ENCODE measurements around the gene SHOX.

Gene SHOX

DNA sequence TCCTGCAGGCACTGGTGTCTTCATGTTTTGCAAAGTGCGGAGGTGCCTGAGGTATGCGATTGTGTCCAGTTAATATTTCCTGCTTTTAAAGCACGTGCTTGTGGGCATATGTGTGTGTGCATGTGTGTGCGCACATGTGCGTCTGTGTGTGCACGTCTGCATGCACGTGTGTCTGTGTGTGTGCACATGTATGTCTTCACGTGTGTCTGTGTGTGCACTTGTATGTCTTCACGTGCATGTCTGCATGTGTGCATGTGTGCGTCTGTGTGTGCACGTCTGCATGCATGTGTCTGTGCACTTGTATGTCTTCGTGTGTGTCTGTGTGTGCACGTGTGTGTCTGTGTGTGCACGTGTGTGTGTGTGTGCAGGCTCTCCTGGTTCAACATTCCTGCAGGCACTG lies 49.5 kb downstream of the SHOX start:
- H3K9me3 ChIP-seq (ENCODE audit: low read depth, low read length), result no peaks in the 10 kb centered on the region
- no peak overlapping the region for H3K9ac ChIP-seq (ENCODE audit: insufficient read length)
- no peak overlapping the region for H3K4me3 ChIP-seq
- H3K27ac ChIP-seq, result no peak overlapping the region
- no peaks in the 10 kb centered on the region for H3K36me3 ChIP-seq (ENCODE audit: insufficient read depth, low read length)
- TF ChIP-seq POLR2AphosphoS5 (IDR thresholded peaks at IDR 0.05; ENCODE audit: borderline replicate concordance, low read depth, low read length), result no peak
- no peak for TF ChIP-seq EZH2 (IDR thresholded peaks at IDR 0.05)
- TF ChIP-seq FOXP2 (optimal IDR thresholded peaks at IDR 0.05; ENCODE audit: control extremely low read depth, extremely low read length, insufficient read depth), result no peak
- no peak for DNase-seq (ENCODE audit: low read depth, low spot score)

DNA sequence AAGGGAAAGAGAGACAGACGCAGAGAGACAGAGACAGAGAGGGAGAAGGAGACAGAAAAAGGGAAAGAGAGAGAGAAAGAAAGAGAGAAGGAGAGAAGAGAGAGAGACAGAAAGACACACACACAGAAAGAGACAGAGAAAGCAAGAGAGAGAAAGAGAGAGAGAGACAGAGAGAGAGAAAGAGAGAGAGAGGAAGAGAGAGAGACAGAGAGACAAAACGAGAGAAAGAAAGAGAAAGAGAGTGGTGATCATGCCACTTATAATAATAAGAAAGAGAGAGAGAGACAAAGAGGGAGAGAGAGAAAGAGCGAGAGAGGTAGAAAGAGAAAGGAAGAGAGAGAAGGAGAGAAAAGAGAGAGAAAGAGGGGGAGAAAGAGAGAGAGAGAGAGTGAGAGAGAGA lies 51.4 kb downstream of the SHOX start:
- H3K36me3 ChIP-seq (ENCODE audit: insufficient read depth, low read length), result no peaks in the 10 kb centered on the region
- DNase-seq (ENCODE audit: low read depth, low spot score), result no peak
- H3K9me3 ChIP-seq (ENCODE audit: low read depth, low read length), result no peaks in the 10 kb centered on the region
- no peak overlapping the region for H3K27ac ChIP-seq
- H3K9ac ChIP-seq (ENCODE audit: insufficient read length), result no peak overlapping the region
- TF ChIP-seq EZH2 (IDR thresholded peaks at IDR 0.05) (no peak), POLR2AphosphoS5 (IDR thresholded peaks at IDR 0.05; ENCODE audit: borderline replicate concordance, low read depth, low read length) (no peak), FOXP2 (optimal IDR thresholded peaks at IDR 0.05; ENCODE audit: control extremely low read depth, extremely low read length, insufficient read depth) (no peak)
- H3K4me3 ChIP-seq, result no peak overlapping the region

DNA sequence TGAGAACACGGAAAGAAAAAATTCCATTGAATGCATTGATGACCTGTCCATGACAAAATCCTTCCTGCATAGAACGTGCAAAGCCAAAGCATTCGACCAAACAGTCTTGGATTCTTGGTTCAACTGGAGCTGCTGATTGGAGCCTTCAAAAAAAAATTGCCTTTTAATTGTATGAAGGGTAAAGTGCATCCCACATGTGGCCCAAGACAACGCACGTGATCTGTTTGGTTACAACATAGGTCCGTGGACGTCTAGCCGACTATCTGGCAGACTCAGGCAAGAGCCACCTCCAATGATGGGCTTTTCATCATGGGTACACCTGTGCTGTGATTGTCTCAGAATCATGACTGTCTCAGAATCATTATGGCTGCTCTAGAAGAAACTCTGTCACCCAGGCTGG lies 52.3 kb downstream of the SHOX start:
- TF ChIP-seq EZH2 (IDR thresholded peaks at IDR 0.05), result no peak
- no peak for TF ChIP-seq FOXP2 (optimal IDR thresholded peaks at IDR 0.05; ENCODE audit: control extremely low read depth, extremely low read length, insufficient read depth)
- no peak for TF ChIP-seq POLR2AphosphoS5 (IDR thresholded peaks at IDR 0.05; ENCODE audit: borderline replicate concordance, low read depth, low read length)
- no peaks in the 10 kb centered on the region for H3K9me3 ChIP-seq (ENCODE audit: low read depth, low read length)

DNA sequence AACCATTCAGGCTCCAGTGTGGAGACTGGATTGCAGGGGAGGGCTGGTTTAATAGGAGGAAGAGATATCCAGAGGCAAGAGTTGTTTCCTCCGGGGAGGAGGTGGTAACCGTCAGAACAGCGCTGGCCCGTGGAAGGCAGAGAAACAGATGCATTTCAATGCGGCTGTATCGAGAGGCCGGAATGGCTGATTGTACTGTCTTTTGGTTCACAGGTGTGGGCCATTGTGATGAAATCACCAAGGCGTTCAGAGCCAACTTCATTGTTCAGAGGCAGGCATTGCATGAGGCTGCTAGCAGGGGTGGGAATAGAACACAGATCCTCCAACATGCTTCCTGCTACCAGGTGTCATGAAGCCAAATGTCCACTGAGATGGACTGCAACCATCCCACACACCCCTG lies 53.0 kb downstream of the SHOX start:
- no peak overlapping the region for H3K4me3 ChIP-seq
- H3K36me3 ChIP-seq (ENCODE audit: insufficient read depth, low read length), result no peaks in the 10 kb centered on the region
- no peaks in the 10 kb centered on the region for H3K9me3 ChIP-seq (ENCODE audit: low read depth, low read length)
- TF ChIP-seq FOXP2 (optimal IDR thresholded peaks at IDR 0.05; ENCODE audit: control extremely low read depth, extremely low read length, insufficient read depth) (no peak), POLR2AphosphoS5 (IDR thresholded peaks at IDR 0.05; ENCODE audit: borderline replicate concordance, low read depth, low read length) (no peak), EZH2 (IDR thresholded peaks at IDR 0.05) (no peak)
- no peak overlapping the region for H3K9ac ChIP-seq (ENCODE audit: insufficient read length)
- H3K27ac ChIP-seq, result no peak overlapping the region
- no peak for DNase-seq (ENCODE audit: low read depth, low spot score)

More for the DNA sequence above, 52.3 kb downstream of the SHOX start:
- H3K36me3 ChIP-seq (ENCODE audit: insufficient read depth, low read length), result no peaks in the 10 kb centered on the region
- H3K9ac ChIP-seq (ENCODE audit: insufficient read length), result no peak overlapping the region
- no peak overlapping the region for H3K27ac ChIP-seq
- no peak for DNase-seq (ENCODE audit: low read depth, low spot score)
- no peak overlapping the region for H3K4me3 ChIP-seq

- Histone ChIP-seq H3K9me3 (ENCODE audit: low read depth, low read length) (no peaks in the 10 kb centered on the region), H3K9ac (ENCODE audit: insufficient read length) (no peak overlapping the region), H3K36me3 (ENCODE audit: insufficient read depth, low read length) (no peaks in the 10 kb centered on the region), H3K4me3 (no peak overlapping the region), H3K27ac (no peak overlapping the region)
- no peak for DNase-seq (ENCODE audit: low read depth, low spot score)
- no peak for TF ChIP-seq FOXP2 (optimal IDR thresholded peaks at IDR 0.05; ENCODE audit: control extremely low read depth, extremely low read length, insufficient read depth)
- TF ChIP-seq EZH2 (IDR thresholded peaks at IDR 0.05), result no peak
- TF ChIP-seq POLR2AphosphoS5 (IDR thresholded peaks at IDR 0.05; ENCODE audit: borderline replicate concordance, low read depth, low read length), result no peak
Observed at GRCh38 chrX:685120-686032, 54.8 kb downstream of the SHOX start.

DNA sequence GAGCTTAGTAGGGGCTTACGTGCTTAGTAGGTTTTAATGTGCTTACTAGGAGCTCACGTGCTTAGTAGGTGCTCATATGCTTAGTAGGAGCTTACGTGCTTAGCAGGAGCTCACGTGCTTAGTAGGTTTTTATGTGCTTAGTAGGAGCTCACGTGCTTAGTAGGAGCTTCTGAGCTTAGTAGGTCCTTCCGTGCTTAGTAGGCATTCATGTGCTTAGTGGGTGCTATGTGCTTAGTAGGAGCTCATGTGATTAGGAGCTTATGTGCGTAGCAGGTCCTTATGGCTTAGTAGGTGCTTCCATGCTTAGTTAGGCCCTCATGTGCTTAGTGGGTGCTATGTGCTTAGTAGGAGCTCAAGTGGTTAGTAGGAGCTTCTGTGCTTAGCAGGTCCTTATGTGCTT lies 59.4 kb downstream of the SHOX start:
- H3K4me3 ChIP-seq, result no peak overlapping the region
- H3K36me3 ChIP-seq (ENCODE audit: insufficient read depth, low read length), result no peaks in the 10 kb centered on the region
- no peak overlapping the region for H3K9ac ChIP-seq (ENCODE audit: insufficient read length)
- no peak overlapping the region for H3K27ac ChIP-seq
- TF ChIP-seq FOXP2 (optimal IDR thresholded peaks at IDR 0.05; ENCODE audit: control extremely low read depth, extremely low read length, insufficient read depth) (no peak), EZH2 (IDR thresholded peaks at IDR 0.05) (no peak), POLR2AphosphoS5 (IDR thresholded peaks at IDR 0.05; ENCODE audit: borderline replicate concordance, low read depth, low read length) (no peak)
- no peak for DNase-seq (ENCODE audit: low read depth, low spot score)
- no peaks in the 10 kb centered on the region for H3K9me3 ChIP-seq (ENCODE audit: low read depth, low read length)

DNA sequence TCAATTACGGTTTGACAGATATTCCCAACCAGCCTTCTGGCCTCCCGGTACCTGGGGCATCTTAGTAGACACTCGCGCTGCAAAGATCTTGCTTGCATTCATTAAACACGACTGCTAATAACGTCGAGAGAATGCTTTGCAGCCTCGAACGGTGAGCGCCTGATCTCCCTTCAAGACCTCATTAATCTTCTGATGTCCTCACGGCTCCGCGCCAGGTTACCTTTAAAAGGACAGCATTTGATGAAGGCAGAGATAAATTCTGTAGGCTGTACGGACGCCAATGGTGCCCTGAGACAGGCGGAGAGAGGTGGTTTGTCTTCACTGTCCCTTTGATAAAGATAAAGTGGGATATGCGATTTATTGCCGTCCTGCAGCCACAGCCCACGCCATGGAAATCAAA lies 64.2 kb downstream of the SHOX start:
- Histone ChIP-seq H3K9ac (ENCODE audit: insufficient read length) (no peak overlapping the region), H3K4me3 (no peak overlapping the region), H3K36me3 (ENCODE audit: insufficient read depth, low read length) (no peaks in the 10 kb centered on the region), H3K27ac (no peak overlapping the region), H3K9me3 (ENCODE audit: low read depth, low read length) (no peaks in the 10 kb centered on the region)
- TF ChIP-seq POLR2AphosphoS5 (IDR thresholded peaks at IDR 0.05; ENCODE audit: borderline replicate concordance, low read depth, low read length) (no peak), EZH2 (IDR thresholded peaks at IDR 0.05) (no peak), FOXP2 (optimal IDR thresholded peaks at IDR 0.05; ENCODE audit: control extremely low read depth, extremely low read length, insufficient read depth) (no peak)
- DNase-seq (ENCODE audit: low read depth, low spot score), result no peak

DNA sequence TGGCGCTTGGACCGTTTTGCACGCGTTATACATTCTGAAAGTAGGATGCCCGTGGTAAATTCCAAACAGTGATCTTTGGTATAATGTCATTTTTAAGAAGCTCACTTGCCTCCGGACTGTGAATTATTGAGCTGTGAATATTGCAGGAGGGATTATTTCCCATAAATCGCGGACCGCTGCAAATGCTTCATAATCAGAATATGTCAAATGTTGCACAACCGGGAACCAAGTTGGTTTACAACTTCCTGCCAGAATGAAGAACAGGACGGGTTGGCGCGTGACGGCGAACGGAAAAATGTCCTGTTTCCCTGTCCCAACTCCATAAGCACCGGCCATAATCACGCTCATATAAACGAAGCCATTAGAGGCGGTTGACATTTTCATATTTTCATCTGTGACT lies 67.6 kb downstream of the SHOX start:
- Histone ChIP-seq H3K27ac (no peak overlapping the region), H3K9ac (ENCODE audit: insufficient read length) (no peak overlapping the region), H3K36me3 (ENCODE audit: insufficient read depth, low read length) (no peaks in the 10 kb centered on the region), H3K9me3 (ENCODE audit: low read depth, low read length) (no peaks in the 10 kb centered on the region), H3K4me3 (no peak overlapping the region)
- TF ChIP-seq POLR2AphosphoS5 (IDR thresholded peaks at IDR 0.05; ENCODE audit: borderline replicate concordance, low read depth, low read length) (no peak), FOXP2 (optimal IDR thresholded peaks at IDR 0.05; ENCODE audit: control extremely low read depth, extremely low read length, insufficient read depth) (no peak), EZH2 (IDR thresholded peaks at IDR 0.05) (no peak)
- no peak for DNase-seq (ENCODE audit: low read depth, low spot score)

Measured in SK-N-MC (cell line).